NCI-H146 (cell line): ENCODE measurements around the gene LARGE1.
A peak's percentile ranks its signal among the peaks of the same experiment; 100 is the strongest.
"Not testable (repeated sequence)": the region's sequence is repeated elsewhere in the genome, so short reads cannot be mapped to it uniquely, and the experiment has no call there.

Experiments
- DNase-seq: peaks from one replicate; lab custom pipeline; 2025; lab: John Stamatoyannopoulos, UW

LARGE1 gene

GRCh38 chr22:33418484-33418883 is 501.8 kb downstream of the LARGE1 start:
- DNase-seq = no peak

DNA sequence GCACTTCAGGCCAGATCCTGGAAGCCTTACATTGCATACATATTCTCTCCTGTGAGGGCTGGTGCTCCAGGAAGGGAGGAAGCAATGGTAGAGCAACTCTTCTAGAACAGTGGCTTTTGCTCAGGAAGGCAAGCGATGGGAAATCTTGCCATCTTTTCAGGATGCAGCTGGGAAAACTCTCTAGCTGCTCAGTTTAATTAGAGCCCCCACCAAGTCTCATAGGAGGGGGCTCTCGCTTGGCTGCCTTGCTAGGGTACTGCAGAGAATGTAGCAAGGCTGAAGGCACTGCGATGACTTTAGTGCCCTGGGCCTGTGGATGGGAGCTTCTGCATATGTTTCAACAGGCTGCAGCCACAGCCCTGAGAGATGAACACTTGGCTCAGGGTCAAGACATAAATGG is 504.9 kb downstream of the LARGE1 start:
- DNase-seq = no peak

GRCh38 chr22:33409079-33409478 is 511.2 kb downstream of the LARGE1 start:
- DNase-seq = peak; percentile 81

- DNase-seq = no peak
Observed at GRCh38 chr22:33405194-33405593, 515.1 kb downstream of the LARGE1 start.

DNA sequence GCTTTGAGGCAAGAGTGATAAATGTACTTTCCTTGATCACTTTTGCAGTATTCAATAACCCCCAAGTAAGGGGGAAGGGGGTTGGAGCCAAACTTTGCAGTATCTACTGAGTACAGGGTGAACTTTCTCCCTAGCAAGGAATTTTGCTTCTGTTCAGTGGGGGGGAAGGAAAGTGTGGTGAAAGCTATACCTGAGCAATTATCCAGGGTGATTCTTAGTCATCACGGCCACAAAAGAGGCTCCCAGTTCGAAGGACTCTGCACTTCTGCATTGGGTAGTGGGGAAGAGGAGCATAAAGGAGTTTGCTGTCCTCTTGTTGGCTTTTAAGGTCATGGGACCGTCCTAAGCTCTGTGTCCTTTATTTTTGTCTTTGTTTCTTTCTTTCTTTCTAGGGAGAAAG is 515.6 kb downstream of the LARGE1 start:
- DNase-seq = no peak

GRCh38 chr22:33402325-33402724 is 518.0 kb downstream of the LARGE1 start:
- DNase-seq = no peak

GRCh38 chr22:33401291-33401690 is 519.0 kb downstream of the LARGE1 start:
- DNase-seq = peak; percentile 63

- DNase-seq = no peak
Observed at GRCh38 chr22:33400891-33401290, 519.4 kb downstream of the LARGE1 start.

GRCh38 chr22:33400061-33400840 is 520.0 kb downstream of the LARGE1 start:
- no peak for DNase-seq

DNA sequence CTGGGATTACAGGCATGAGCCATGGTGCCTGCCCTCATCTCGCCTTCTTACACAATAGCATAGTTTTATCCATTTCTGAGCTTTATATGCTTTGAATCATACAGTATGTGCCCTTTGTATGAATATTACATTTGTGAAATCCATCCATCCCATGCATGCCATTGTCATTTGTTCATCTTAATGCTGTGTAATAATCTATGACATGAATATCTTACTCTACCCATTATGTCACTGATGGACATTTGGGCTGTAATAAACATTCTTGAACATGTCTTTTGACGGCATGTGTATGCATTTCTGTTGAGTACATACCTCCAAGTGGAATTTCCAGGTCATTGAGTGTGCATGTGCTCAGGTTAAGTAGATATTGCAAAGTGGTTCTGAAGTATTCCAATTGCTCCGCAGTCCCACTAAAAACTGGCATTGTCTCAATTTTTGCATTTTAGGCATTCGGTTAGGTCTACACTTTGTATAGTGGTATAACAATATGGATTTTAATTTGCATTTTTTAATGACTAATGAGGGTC is 522.8 kb downstream of the LARGE1 start:
- no peak for DNase-seq

DNA sequence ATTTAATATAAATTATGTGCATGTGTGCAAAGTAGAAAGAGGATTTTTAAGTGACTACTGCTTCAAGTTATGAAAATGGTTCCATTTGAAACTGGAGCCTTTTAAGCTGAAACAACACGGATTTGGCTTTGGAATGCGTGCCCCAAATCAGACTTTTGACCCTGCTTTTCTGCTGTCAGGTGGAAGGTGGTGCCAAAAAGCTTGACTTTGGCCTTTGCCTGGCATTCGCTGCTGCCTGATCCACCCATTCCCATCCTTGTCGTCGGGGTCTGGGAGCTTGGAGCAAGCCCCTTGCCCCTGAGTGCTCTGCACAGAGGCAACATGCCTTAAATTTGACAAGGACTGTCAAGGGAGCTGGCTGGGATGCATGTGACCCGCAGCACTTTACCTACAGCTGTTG is 526.8 kb downstream of the LARGE1 start:
- no peak for DNase-seq

DNA sequence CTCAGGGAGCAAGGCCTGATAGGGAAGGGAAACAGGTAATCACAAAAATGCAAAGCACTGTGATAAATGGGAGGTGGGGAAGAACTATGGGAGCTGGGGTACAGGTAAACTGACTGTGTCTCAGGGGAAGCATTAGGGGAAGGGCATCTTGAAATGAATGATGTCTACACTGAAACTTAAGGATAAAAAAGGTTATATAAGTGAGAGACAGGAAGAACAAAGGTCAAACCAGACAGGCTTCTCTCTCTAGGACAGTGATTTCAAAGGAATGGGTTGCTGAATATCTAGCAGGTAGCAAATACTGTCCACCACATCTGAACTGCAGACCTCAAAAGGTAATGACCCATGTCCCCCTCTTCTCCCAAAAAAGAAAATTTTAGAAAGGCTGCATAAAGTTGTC is 529.0 kb downstream of the LARGE1 start:
- no peak for DNase-seq

DNA sequence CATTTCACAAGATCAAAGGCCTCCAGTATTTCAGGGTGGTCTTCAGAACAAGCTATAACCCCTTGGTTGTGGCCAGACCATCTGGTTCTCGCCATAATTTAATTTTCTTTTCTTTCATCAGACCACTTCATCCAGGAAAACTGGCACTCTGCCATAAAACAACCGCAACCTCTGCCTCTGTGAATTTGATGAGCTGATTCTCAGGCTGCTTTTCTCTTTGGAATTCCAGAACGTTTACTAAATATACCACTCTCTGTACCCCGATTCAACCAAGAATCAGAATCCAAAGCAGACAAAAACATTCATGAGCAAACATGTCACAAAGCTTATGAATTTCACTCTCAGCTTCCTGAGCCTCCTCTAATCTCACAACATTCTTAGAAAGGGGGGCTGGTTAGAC is 530.3 kb downstream of the LARGE1 start:
- DNase-seq = no peak

- no peak for DNase-seq
Observed at GRCh38 chr22:33386270-33386669, 534.0 kb downstream of the LARGE1 start.

- no peak for DNase-seq
Observed at GRCh38 chr22:33385611-33386010, 534.7 kb downstream of the LARGE1 start.

DNA sequence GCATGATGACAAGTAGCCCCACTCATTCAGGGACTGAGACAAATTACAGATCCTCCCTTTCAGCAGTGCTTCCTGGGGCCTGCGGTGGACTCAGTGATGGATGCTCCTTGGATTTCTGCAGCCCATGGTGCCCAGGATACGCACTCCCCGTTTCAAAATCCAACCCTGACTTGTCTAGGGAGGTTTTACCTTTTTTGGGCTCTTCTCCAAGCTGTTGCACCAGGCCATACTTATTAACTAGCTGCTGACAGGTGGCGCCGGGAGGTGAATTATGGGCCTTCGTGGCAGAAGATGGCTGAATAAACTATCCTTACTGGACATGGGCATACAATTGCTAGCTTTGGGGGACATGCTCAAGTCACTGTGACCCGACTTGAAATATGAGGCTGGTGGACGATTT is 537.8 kb downstream of the LARGE1 start:
- DNase-seq = no peak

DNA sequence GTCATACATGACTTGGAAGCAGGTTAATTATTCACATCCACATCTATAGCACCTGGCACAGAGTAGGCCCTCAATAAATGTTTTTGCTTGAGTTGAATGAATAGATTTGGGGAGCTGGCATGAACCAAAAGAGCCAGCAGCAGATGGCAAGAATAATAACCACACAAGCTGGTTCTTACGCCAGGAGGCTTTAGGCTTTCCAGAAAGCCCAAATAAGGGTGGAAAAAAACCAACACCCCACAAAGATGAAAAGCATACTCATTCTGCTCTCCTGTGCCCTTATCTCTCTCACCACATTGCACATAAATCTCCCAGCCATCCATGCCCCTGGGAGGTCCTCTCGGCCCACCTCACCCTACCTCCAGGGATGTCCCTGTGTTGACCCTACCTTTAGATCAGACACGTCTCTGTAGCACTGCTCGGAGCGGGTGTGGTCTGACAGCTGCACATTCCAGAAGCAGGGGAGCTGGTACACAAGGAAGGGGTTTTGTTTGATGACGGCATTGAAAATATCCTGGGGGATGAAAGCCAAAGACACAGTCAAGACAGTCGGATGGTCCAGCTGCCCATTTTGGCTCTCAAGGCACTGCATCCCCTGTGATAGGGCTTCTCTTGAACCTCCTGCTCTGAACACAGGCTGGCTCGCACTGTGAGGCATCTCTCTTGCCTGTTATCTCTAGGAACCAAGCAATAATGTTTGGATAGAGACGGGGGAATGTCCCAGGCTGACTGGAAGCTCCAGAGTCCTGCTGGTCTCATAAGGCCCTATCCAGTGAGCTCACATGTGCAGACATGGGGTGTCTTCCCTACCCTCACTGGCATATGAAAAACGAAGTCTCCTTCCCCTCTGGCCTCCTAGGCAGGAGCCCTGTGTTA is 538.5 kb downstream of the LARGE1 start:
- no peak for DNase-seq

GRCh38 chr22:33380789-33381530 is 539.3 kb downstream of the LARGE1 start:
- DNase-seq = no peak

- DNase-seq = no peak
Observed at GRCh38 chr22:33379836-33380235, 540.4 kb downstream of the LARGE1 start.

GRCh38 chr22:33372875-33373274 is 547.4 kb downstream of the LARGE1 start:
- DNase-seq = no peak

DNA sequence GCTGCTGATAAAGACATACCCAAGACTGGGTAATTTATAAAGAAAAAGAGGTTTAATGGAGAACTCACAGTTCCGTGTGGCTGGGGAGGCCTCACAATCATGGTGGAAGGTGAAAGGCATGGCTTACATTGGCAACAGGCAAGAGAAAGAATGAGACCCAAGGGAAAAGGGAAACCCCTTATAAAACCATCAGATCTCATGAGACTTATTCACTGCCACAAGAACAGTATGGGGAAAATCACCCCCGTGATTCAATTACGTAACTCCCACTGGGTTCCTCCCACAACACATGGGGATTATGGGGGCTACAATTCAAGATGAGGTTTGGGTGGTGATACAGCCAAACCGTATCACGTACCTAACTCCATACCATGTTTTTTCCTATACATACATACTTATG is 557.0 kb downstream of the LARGE1 start:
- not testable (repeated sequence) for DNase-seq

DNA sequence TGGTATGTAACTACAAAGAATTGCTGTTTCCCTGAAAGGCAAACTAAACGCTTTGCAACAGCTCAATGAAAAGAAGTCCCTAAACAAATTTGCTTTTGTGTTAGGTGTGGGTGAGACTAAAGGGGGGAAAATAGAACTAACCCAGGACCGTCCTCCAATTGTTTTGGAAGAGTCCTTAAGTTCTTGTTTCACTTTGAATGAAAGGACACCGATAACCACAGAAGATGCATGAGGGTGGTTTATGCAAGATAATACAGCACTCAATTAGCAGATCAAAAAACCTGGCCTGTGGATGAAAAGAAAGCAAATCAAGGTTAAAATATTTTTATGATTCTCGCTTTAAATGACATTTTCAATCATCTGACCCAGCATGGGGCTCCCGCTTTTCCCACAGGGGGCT is 557.6 kb downstream of the LARGE1 start:
- DNase-seq = no peak
